Neural progenitor cell (in vitro differentiated cells): ENCODE results near the gene LDB3.

Source experiments
- CTCF ChIP-seq: fragments of 200-600 bp; sonication (generic); IDR thresholded peaks from 2 replicates; pipeline ENCODE4 v1.5.1; 2017; ENCODE audit warnings: antibody characterized with exemption, mild to moderate bottlenecking
- EZH2 ChIP-seq: fragments of 200-600 bp; sonication (generic); IDR thresholded peaks from 2 replicates; pipeline ENCODE4 v1.6.1; 2017; ENCODE audit warnings: antibody characterized with exemption, mild to moderate bottlenecking, moderate library complexity
- EZH2phosphoT487 ChIP-seq: fragments of 200-600 bp; sonication (generic); IDR thresholded peaks from 2 replicates; pipeline ENCODE4 v1.6.1; 2017; ENCODE audit warnings: antibody characterized with exemption

- TF ChIP-seq EZH2phosphoT487, result no peak
- no peak for TF ChIP-seq EZH2
- TF ChIP-seq CTCF, result no peak
Observed at GRCh38 chr10:86657396-86658011, 10.8 kb upstream of the LDB3 start.
